ENCODE data around the gene RNF208.

GRCh38 chr9:137247135-137247915, 25.3 kb upstream of the RNF208 start:
- TF ChIP-seq NFATC3 (IDR thresholded peaks at IDR 0.05) (no peak), ZNF740 (CRISPR knock-in tag; IDR thresholded peaks at IDR 0.05) (no peak), ZNF740 (tag; IDR thresholded peaks at IDR 0.05) (no peak)

Measured in K562 (cell line).